VCaP (cell line): Measurements from ENCODE around the gene CTLA4.

Experiments
- H3K27ac ChIP-seq: fragments of 450-650 bp; 2 replicates; pipeline ENCODE4 v1.5.1; 2017
- TF ChIP-seq, protein P1 (sequence below): fragments of 450-650 bp; conservative IDR thresholded peaks from 2 replicates; pipeline ENCODE4 v1.5.1; 2017; ENCODE audit warnings: mild to moderate bottlenecking, moderate library complexity

CTLA4 gene

DNA sequence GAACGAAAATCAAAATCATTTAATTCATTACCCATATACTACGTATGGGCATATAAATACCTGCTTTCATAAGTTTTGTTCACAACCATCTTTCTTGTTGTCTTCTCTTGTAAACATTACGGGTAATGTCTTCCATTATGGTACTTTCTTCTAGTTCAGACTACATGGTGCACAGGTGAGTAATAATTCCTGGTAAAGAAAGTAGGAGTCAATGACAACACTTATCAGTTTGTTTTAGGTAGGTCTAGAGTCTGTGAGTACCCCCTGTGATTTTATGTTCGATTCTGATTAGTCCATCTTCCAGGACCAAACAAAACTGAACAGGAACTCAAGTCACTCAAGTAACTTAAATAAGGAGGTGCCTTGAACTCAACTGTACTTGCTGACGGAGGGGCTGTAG, 25.2 kb upstream of the CTLA4 start:
- TF ChIP-seq, protein P1, sequence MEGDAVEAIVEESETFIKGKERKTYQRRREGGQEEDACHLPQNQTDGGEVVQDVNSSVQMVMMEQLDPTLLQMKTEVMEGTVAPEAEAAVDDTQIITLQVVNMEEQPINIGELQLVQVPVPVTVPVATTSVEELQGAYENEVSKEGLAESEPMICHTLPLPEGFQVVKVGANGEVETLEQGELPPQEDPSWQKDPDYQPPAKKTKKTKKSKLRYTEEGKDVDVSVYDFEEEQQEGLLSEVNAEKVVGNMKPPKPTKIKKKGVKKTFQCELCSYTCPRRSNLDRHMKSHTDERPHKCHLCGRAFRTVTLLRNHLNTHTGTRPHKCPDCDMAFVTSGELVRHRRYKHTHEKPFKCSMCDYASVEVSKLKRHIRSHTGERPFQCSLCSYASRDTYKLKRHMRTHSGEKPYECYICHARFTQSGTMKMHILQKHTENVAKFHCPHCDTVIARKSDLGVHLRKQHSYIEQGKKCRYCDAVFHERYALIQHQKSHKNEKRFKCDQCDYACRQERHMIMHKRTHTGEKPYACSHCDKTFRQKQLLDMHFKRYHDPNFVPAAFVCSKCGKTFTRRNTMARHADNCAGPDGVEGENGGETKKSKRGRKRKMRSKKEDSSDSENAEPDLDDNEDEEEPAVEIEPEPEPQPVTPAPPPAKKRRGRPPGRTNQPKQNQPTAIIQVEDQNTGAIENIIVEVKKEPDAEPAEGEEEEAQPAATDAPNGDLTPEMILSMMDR: no peak

DNA sequence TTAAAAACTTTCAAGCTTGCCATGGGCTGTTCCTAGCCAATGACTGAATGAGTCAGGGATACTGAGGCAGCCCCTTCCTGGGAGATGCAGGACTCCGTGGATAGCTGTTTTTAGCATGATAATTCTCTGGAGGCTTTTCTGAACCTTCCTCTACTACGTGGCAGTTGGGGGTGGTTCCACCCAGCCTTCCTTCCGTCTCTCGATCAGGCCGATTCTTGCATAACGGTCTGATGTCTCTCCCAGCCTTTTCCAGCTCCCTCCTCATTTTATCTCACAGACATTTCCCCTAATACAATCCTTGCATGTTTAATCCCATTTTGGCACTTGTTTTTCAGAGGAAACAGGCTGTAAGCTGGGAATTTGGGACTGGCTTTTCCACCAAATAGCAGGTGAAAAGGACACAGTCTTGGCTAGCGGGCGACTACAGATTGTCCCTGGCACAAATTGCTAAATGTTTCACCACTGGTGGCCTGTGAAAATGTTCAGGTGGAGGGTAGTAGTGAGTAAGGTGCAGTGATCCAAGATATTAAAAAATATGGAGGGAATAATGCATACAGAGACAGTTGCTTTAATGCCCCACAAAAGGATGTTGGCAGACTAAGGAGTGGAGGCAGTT, 21.0 kb upstream of the CTLA4 start:
- H3K27ac ChIP-seq: no peak overlapping the region
- TF ChIP-seq, protein P1: no peak

More for the DNA sequence above, 25.2 kb upstream of the CTLA4 start:
- no peak overlapping the region for H3K27ac ChIP-seq

DNA sequence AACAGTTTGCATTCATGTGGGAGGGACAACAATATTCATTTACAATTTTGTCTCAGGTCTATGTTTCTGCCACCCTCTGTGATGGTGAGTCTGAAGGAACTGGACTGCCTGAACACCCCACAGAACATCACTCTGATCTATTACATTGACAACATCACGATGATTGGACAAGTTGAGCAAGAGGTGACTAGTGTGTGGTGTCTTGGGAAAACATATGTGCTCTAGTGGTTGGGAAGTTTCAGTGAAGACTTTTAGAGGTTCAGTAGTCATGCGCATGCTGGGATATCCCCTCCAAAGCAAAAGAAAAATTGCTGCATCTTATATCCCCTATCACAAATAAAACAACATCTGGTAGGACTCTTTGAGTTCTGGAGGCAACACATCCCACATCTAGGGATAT, 18.6 kb upstream of the CTLA4 start:
- TF ChIP-seq, protein P1: no peak
- H3K27ac ChIP-seq: no peak overlapping the region

DNA sequence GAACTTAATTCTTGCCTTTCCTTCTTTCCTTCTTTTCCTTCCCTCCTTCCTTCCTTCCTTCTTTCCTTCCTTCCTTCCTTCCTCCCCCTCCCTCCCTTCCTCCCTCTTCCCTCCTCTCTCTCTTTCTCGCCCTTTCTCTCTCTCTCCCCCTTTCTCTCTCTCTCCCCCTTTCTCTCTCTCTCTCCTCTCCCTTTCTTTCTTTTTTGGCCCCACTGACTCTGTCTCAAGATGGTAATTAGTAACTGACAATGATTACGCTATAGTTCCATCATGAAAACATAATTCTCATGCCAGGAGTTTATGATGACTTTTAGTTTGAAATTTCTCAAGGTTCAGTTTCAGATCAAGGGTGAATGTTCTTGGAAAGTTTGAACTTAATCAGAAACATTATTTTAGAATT, 14.8 kb upstream of the CTLA4 start:
- TF ChIP-seq, protein P1: no peak
- no peak overlapping the region for H3K27ac ChIP-seq

DNA sequence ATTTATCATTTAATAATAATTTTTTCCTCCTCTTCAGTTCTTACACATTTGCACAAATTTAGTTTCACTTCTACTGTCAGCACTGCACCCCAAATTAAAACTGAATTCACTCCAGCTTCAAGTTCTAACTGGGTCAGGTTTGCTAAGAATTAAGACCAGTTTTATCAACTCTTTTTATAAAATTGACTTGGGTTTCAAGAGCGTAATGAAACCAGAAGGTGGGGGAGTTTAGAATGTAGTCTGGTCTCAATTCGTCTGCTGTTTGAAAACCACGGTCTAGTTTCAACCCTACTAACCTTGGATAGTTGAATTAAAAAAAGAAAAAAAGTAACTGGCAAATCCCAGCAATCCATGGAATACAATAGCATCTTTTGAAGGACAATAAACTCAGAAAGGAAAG, 14.3 kb upstream of the CTLA4 start:
- no peak overlapping the region for H3K27ac ChIP-seq
- TF ChIP-seq, protein P1: no peak

DNA sequence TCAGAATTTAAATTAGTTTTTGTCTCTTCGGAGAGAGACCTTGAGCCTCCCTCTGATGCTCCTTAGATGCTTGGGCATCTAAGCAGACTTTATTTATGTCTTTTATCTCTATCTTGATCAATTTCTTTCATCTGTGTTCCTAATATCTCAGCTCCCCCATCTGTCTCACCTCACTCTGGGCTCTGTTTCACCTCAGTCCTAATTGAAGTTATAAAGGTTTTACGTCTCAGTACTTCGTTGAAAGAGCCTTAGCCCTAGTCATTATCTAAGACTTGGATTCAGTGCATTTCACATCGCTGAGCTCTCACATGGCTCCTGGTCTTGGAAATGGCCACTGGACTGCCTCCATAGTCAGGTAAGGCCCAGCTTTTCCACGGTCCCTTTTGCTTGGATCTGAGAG, 13.8 kb upstream of the CTLA4 start:
- TF ChIP-seq, protein P1: no peak
- no peak overlapping the region for H3K27ac ChIP-seq

DNA sequence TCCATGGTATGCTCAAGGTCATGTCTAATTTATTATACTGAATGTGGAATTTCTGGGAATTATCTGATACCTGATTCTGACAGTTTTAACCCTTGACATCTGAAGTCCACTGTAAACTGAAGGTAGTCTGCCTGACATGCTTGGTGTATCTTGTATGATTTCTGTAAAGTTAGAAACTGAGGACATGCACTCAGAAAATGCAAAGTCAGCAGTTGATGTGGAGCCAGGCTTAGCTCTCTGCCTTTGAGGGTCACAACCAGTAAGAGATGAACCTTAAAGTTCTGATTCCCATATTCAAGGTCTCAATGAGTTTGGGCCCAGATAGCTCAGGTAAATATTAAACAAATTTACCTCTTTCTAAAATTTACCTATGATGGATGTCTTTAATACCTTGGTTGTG, 12.3 kb upstream of the CTLA4 start:
- TF ChIP-seq, protein P1: no peak
- no peak overlapping the region for H3K27ac ChIP-seq
